Measurements from ENCODE around the gene ZNF593. TPM values are rescaled to one million over a fixed set of nuclear protein-coding genes. Genes with fewer than 3 reads are reported as not detected.

Gene ZNF593
- total RNA-seq, 1 donor from 2014 or later: 32.7 TPM

GRCh38 chr1:26168410-26169197 lies 1.1 kb upstream of the ZNF593 start, which contains the start of gene C1orf232:
Gene C1orf232, minus strand, starts transcription at chr1:26168963. Its CDS starts 464 bp downstream, at chr1:26168499.
- DNase-seq (ENCODE audit: low spot score): no peak

GRCh38 chr1:26169198-26169554 lies 532 bp upstream of the ZNF593 start:
- DNase-seq (ENCODE audit: low spot score): no peak

- no peak for DNase-seq (ENCODE audit: low spot score)
Measured at GRCh38 chr1:26170472-26170821, 739 bp downstream of the ZNF593 start.

GRCh38 chr1:26171084-26172072 lies 1.7 kb downstream of the ZNF593 start, which contains the start of gene ZNF593OS:
Gene ZNF593OS, minus strand, starts transcription at chr1:26171832. Its CDS starts 171 bp downstream, at chr1:26171661.
- DNase-seq (ENCODE audit: low spot score): no peak

- DNase-seq (ENCODE audit: low spot score): no peak
Measured at GRCh38 chr1:26175346-26175745, 5.6 kb downstream of the ZNF593 start.

- no peak for DNase-seq (ENCODE audit: low spot score)
Measured at GRCh38 chr1:26177182-26177684, 7.5 kb downstream of the ZNF593 start, which contains the start of gene CNKSR1. Gene CNKSR1, plus strand, starts transcription at chr1:26177491. Its CDS starts 57 bp downstream, at chr1:26177548.

GRCh38 chr1:26180010-26180506 lies 10.3 kb downstream of the ZNF593 start:
- no peak for DNase-seq (ENCODE audit: low spot score)

GRCh38 chr1:26181586-26182382 lies 12.1 kb downstream of the ZNF593 start:
- DNase-seq (ENCODE audit: low spot score): no peak

- DNase-seq (ENCODE audit: low spot score): no peak
Measured at GRCh38 chr1:26182383-26182696, 12.6 kb downstream of the ZNF593 start.

- no peak for DNase-seq (ENCODE audit: low spot score)
Measured at GRCh38 chr1:26184086-26184485, 14.4 kb downstream of the ZNF593 start.

- DNase-seq (ENCODE audit: low spot score): no peak
Measured at GRCh38 chr1:26184883-26185282, 15.2 kb downstream of the ZNF593 start.

GRCh38 chr1:26187882-26188281 lies 18.2 kb downstream of the ZNF593 start:
- DNase-seq (ENCODE audit: low spot score): no peak

GRCh38 chr1:26188477-26188876 lies 18.8 kb downstream of the ZNF593 start:
- no peak for DNase-seq (ENCODE audit: low spot score)

GRCh38 chr1:26189331-26189730 lies 19.6 kb downstream of the ZNF593 start:
- no peak for DNase-seq (ENCODE audit: low spot score)

GRCh38 chr1:26189751-26190275 lies 20.1 kb downstream of the ZNF593 start:
- DNase-seq (ENCODE audit: low spot score): no peak

GRCh38 chr1:26190373-26190987 lies 20.8 kb downstream of the ZNF593 start, which contains the start of gene CATSPER4:
Gene CATSPER4, plus strand, starts transcription at chr1:26190602. Its CDS starts 26 bp downstream, at chr1:26190628.
- DNase-seq (ENCODE audit: low spot score): no peak

GRCh38 chr1:26191739-26192138 lies 22.0 kb downstream of the ZNF593 start:
- DNase-seq (ENCODE audit: low spot score): no peak

- no peak for DNase-seq (ENCODE audit: low spot score)
Measured at GRCh38 chr1:26195805-26196204, 26.1 kb downstream of the ZNF593 start.

GRCh38 chr1:26197301-26197700 lies 27.6 kb downstream of the ZNF593 start:
- DNase-seq (ENCODE audit: low spot score): no peak

GRCh38 chr1:26197813-26198212 lies 28.1 kb downstream of the ZNF593 start:
- DNase-seq (ENCODE audit: low spot score): no peak

Measured in mesenteric fat pad (tissue), 1 donor.